Non-pigmented ciliary epithelial cell (primary cell): ENCODE data around the gene CEP68.
A peak's percentile ranks its signal among the peaks of the same experiment; 100 is the strongest.

ENCODE experiments used
- DNase-seq: peaks from one replicate; pipeline ENCODE4 v3.0.0-alpha.2; 2010; ENCODE audit warnings: low read depth

The CEP68 gene

GRCh38 chr2:65059071-65059470 lies 2.9 kb downstream of the CEP68 start:
- DNase-seq: no peak

DNA sequence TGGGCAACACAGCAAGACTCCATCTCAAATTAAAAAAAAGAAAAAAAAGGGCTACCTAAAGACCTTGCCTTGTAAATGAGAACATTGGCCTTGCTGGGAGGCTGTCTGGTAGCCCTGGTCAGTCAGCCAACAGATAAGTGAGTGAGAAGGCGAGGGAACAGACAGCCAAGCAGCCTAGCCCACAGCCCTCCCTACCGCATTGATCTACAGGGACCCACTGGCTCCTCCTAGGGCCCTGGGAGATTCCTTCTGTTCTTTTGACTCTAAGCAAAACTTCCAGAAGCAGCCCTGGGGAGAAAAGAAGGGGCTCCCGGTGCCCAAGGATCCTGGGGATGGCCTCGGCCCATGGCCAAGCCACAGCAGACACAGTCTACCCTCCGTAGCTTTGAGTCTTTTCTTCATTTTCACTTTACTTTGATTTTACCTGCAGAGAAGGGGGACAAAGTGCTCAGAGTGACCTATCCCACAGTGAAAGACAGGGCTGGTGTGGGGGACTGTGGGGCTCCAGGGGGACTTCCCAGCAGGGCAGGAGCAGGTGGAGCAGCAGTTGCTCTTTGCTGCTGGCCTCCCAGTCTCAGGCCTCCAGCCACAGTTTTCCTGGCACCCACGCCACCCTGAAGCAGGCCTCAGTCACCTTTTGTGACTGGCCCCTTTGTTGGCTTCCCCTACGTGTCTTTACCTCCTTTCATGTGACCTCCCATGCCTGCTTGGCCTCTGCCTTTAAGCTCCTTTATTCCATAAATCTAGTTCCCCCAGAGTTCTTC lies 5.1 kb downstream of the CEP68 start:
- no peak for DNase-seq

GRCh38 chr2:65061910-65062339 lies 5.7 kb downstream of the CEP68 start:
- no peak for DNase-seq

GRCh38 chr2:65062843-65063825 lies 6.9 kb downstream of the CEP68 start:
- no peak for DNase-seq

- peak; percentile 51 for DNase-seq
These were observed 8.7 kb downstream of the CEP68 start for GRCh38 chr2:65064728-65065552.

DNA sequence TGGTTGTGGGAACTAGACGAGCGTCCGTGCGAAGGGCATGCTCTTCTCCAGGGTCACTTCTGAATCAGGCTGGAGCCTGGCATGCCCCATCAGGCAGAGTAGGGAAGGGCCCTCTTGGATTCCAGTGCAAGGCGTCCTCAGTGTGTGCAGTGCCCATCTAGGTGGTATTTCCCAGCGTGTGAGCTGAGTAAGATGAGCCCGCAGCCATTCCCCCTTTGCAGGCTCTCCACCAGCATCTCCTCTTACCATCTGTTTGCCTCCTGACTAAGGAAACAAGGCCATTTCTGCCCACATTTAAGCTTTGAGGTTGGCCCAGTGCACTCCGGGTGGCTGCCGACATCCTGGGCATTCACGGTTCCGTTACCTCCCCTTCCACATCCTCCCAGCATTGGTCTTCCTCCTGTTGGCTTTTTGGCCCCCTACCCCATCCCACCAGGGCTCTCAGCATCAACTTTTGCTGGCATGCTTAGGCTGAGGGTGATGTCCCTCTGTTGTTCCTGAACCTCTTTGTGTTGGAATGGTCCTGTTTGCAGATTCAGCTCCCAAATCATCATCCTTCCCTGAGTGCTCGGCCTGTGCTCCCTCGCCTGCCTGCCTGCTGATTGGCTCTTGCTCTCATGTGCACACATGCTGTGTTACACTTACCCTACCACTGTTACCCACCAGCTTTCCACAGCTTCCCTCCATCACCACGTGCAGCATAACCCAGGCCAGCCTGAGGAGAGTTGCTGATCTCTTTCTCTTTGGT lies 11.8 kb downstream of the CEP68 start:
- DNase-seq: no peak

GRCh38 chr2:65069439-65069824 lies 13.2 kb downstream of the CEP68 start:
- no peak for DNase-seq

DNA sequence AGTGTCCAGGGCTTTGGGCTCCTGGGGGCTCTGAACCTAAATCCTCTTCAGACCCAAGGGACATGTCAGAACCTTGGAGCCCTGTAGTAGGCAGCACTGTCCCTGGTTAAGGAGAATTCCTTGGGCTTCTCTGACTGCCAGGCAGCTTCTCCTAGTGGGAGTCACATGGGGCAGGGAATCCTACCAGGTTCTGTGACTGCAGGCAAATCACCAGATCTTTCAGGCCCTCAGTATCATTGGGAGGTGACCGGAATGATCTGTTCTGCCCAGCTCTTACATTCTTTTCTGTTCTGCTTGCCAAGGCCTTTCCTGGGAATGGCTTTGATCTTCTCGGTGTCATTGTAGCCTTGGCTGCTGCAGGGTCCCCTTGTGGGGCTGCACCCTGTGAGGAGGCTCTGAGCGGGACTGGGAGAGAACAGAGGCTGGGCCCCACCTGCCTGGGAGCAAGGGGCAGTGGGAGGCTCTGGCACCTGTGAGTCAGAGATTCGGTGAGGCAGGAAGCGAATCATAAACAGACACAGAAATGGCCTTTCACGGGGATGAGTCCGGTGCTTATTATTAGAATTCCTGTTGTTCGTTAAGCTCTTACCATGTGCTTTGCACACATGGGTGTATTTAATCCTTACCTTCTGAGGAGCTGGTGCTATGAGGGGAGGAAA lies 14.1 kb downstream of the CEP68 start:
- no peak for DNase-seq

GRCh38 chr2:65070856-65071255 lies 14.6 kb downstream of the CEP68 start:
- no peak for DNase-seq

GRCh38 chr2:65071499-65072180 lies 15.4 kb downstream of the CEP68 start:
- DNase-seq: no peak

DNA sequence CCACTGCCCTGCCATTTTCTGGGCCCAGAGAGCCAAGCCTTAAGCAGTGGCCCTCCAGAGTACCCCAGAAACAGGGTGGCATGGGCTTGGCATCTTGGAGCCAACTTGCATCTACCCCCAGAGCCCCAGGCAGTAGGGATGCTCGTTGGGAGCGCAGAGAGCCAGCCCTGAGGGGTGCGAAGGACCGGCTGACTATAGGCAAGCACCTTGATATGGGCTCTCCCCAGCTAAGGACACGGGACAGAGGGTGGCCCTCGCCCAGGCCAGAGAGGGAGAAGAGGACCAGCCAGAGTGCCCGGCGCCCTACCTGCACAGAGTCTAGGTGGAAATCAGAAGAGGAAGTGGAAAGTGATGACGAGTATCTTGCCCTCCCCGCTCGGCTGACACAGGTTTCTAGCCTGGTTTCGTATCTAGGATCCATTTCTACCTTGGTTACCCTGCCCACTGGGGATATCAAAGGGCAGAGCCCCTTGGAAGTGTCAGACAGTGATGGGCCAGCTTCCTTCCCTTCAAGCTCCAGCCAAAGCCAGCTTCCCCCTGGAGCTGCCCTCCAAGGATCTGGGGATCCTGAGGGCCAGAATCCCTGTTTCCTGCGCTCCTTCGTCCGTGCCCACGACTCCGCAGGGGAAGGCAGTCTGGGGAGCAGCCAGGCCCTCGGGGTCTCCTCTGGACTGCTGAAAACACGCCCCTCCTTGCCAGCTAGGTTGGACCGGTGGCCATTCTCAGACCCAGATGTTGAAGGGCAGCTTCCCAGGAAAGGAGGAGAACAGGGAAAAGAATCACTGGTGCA lies 16.2 kb downstream of the CEP68 start:
- no peak for DNase-seq

- no peak for DNase-seq
These were observed 17.8 kb downstream of the CEP68 start for GRCh38 chr2:65073879-65074565.

DNA sequence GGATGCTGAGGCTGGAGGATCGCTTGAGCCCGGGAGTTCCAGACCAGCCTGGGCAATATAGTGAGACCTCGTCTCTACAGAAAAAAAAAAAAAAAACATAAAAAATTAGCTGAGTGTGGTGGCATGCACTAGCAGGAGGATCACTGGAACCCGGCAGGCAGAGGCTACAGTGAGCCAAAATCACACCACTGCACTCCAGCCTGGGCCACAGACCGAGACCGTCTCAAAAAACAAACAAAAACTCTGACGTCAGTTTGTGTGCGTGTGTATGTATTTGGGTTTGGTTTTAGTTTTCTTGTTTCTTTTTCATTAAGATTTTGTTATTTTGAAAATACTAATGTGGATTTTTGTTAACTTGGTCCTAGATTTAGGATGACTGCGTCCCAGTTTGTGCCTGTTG lies 19.0 kb downstream of the CEP68 start:
- no peak for DNase-seq

- DNase-seq: no peak
These were observed 19.6 kb downstream of the CEP68 start for GRCh38 chr2:65075605-65076344.

DNA sequence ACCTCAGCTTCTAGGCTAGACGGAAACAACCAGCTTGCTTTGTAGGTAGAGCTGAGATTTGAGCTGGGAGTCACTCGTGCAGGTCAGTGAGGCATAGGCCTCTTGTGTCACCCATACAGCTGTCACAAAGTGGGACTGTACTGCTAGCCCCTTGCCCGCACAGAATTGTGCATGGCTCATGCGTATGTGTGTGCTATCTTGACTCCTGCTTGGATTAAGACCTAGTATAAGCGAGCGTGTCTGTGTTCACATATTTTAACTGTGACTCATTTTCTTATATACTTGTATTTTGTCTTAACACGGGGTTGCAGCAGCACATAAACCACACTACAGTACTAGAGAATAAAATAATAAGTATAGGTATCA lies 20.1 kb downstream of the CEP68 start:
- DNase-seq: peak; percentile 51

DNA sequence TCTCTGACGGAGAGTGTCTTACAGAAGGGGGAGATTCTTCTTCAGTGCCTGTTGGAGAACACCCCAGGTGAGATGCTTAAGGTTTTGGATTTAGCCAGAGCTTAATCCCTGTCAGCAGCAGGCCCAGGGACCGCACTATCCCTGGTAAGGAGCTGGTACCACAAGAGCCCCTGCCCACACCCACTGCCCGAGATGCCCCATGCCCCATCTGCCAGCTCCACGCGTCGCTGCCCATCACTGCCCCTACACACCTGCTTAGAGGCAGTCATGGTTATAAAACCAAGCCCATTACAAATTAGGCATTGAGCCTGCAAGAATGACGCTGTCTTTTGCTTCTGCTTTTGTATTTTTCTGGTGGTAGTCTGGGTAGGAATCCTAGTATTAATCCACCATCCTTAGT lies 21.7 kb downstream of the CEP68 start:
- DNase-seq: no peak

DNA sequence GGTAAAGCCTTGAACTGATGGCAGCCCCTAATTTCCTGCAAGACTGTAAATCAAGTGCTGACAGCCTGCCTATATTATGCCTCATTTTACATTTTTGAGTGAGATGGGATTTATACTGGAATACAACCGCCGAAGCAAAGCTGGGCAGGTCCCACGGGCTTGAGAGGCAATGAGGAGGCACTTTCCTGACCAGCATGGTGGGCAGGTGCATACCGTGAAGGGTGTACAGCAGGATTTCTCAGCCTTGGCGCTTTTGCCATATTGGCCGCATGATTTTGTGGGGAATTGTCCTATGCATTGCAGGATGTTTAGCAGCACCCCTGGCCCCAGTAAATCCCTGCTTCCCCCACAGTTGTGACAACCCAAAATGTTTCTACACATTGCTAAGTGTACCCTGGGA lies 22.8 kb downstream of the CEP68 start:
- no peak for DNase-seq

DNA sequence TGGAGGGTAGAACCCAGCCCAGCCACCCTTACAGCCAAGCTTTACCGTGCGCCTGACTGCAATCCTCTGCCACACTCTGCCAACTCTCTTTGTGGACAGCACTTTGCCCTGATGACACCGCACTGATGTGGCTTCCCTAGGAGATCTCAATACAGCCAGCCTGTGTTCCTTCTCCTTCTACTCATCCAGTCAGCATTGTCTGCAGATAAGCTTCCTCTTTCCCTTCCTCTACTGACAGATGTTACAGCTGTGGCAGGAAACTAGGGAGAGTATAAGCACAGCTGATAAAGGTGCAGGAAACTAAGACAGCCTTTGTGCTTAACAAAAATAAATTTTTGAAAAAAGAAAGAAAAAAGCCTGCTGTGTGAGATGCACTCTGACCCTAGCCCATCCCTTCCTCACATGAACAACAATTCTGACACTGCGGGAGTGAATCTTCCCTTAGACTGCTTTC lies 25.0 kb downstream of the CEP68 start:
- no peak for DNase-seq
